Activated CD4-positive, CD25-positive, alpha-beta regulatory T cell treated with anti-CD3 and anti-CD28 coated beads, Interleukin-2, amount 50 U/mL, for 24 hours (primary cell): Measurements from ENCODE around the gene GRM4.

Experiments used
- ATAC-seq, 2 donors: fragments of 150-1000 bp; cut with Tn5 transposase; one replicate each; pipeline ENCODE4 v1.10.0; 2021; ENCODE audit warnings: mild to moderate bottlenecking in 1 of 2, moderate library complexity in 1 of 2

GRM4 gene

DNA sequence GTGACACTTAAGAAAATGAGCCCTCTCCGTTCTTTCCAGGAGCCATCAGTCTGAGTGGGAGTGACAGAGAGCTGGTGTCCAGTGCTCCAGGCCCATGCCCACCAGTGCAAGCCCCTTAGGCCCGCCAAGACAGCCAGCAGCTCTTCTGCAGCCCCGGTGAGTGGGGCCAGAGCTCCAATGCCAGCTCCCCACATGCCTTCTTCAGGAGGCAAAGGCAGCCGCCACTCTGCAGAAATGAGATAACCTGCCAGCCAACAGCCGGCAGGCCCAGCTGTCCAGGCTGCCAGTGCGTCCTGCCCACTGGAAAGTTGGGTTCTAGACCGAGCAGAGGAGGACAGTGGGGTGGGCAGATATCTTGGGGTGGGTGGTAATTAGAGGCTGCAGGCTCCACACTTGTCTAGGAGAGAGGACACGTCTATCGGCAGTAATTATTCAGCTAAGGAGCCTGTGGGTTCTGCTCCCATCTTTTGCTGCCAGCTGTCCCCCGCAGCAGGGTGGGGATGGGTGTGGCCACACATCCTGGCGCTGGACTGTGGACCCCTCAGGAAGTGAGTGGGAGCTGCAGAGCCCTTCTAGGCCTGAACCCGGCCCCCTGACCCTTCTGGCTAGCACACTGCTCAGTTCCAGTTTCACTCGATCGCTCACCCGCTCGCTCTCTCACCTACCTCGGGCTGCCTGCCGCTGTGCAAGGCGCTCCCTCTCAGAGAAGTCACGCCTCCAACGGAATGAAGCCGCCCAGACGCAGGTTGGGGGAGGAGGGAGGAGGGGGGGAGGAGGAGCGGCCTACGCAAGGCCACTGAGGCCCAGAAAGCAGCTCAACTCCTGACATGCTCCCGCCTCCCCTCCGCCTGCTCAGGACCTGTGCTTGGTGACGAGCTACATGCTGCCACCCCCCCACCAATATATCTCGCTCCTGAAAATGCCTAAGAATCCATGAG is 3.6 kb downstream of the GRM4 start:
- ATAC-seq = no peak

- ATAC-seq = no peak
These were observed 5.8 kb downstream of the GRM4 start for GRCh38 chr6:34140075-34140474.

DNA sequence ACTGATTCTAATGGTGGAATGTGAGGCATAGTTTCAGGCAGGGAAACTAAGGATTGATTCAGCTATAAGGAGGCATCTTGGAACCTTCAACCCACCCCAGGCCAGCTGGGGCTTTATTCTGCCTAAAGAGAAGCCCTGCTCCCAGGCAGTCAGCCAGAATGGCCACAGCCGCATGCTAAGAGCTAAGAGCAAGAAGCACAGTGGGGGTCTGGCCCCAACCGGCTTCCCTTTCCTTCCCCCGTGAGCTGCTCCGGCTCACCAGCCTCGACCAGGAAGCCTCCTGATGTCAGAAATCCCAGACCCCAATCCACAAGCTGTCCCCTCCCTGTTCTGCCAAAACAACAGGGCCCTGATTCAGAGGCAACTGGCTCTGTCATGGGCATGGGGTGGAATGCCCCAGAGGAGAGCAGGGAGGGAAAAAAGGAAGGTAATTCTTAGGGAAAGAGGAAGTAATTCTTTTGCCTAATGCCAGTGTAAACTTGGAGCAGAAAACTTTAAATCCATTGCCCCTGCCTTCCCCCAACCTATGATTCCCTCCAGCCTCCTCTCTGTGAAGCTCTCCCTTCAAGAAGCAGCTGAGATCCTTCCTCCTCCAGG is 6.9 kb downstream of the GRM4 start:
- no peak for ATAC-seq

DNA sequence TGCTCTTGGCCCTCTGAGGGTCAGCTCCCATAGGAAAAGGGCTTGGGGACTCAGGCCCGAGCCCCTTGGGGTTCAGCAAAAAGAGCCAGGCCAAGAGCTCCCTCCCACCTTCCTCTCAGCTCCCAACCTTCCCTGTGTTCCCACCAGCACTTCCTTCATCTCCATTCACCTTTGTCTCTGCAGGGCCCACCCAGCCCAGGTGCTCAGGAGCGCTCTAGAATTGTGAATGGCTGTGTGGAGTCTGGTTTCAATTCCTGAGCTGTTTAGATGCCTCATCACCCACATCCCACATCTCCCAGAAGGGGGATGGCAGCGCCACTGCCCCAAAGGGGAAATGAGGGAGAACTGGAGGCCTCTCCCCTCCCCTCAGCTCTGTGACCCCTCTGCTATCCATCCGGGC is 7.7 kb downstream of the GRM4 start:
- ATAC-seq = no peak

DNA sequence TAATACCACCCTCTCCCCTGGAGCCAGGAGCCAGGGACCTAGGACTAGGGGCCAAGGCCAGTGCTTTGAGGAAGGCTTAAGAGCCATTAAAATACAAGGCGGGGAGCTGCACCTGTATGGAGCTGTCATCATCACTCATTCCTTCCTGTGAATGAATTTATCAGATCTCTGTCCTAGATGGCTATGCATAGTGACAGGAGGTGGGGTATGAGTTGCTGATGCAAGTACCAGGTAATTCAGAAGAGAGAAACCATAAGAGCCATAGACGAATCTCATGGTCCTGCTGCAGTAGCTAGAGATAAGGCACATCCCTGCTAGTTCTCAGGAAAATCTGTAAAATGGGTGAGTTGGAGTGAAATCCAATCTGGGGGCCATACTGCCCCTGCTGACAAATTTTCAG is 10.3 kb downstream of the GRM4 start:
- no peak for ATAC-seq

DNA sequence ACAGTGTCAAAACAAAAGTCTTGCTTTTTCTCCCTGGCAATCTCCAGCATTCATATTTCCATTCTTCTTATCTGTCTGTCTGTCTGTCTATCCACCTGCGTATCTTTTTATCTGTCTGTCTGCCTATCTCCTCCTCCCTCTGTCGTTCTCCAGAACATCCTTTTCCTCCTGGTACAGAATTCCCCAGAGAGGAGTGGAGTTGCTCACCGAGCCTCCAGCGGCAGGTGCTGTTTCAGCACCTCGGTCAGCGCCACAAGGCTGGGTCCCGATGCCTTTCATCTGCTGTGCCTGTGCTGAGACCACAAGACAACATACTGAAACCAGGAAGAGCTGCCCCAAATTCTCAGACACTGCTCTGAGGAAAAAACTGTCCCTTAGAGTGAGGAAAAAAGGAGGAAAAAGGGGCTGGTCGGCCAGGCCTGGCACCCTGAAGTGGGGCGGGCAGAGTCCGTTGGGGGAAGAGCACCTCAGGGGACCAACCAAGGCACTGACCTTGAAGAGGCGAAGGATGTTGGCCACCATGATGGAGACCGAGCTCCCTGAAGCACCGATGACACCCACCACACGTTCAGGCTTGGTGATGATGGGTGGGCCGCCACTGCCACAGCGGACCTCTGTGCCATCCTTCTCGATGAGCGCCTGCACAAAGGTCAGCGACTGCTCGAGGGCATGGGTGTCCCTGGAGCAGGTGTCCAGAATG is 13.3 kb downstream of the GRM4 start:
- no peak for ATAC-seq

- ATAC-seq = no peak
These were observed 14.3 kb downstream of the GRM4 start for GRCh38 chr6:34131326-34132290.

DNA sequence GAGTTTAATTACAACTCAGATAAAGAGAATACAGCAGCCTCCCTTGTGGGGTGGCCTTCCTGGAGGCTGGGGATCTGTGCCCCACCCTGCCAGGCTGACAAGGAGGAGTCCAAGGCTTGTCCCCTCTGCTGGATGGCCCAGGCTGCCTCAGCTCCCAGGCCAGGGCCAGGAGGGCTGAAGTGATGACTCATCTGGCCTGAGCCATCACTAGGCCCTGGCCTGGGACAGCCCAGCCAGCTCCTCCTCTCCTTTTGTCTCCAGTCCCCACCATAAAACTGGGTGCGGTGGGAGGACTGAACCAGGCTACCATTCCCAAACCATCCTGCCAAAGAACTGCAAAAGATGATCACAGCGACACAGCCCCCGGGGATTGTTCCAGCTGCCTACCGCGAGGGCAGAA is 15.0 kb downstream of the GRM4 start:
- no peak for ATAC-seq

GRCh38 chr6:34129753-34130152 is 16.1 kb downstream of the GRM4 start:
- no peak for ATAC-seq

DNA sequence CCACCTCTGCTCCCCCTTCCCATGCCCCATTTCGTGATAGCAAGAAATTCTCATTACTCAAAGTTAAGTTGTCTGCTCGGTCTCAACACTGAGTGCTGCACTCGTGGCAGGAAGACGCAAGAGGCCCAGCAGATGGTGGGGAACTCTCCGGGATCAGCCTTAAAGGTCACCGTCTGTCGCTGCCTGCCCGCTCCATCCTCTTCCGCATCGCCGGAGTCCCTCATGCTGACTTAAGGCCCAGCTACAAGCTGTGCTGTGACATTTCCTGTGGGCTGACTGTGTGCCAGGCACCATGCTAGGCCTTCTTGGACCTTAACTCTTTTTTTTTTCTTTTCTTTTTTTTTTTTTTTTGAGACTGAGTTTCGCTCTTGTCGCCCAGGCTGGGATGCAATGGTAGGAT is 17.8 kb downstream of the GRM4 start:
- ATAC-seq = no peak

- ATAC-seq = no peak
These were observed 19.5 kb downstream of the GRM4 start for GRCh38 chr6:34126419-34126818.

DNA sequence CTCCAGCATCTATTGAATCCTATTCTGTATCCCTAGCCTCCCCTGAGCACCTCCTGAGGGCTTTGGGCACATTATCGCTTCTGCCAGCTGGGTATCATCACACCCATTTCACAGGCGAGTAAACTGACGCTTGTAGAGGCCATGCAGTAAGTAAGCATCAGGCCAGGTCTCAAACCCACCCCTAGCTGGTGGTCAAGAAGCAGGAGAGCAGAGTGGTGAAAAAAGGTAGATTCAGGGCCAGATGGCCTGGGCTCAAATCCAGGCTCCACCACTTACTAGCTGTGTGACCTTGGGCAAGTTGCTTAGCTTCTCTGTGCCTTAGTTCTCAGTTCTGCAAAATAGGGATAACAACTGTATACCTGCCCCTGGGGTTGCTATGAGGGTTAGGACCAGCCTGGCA is 19.9 kb downstream of the GRM4 start:
- ATAC-seq = no peak

DNA sequence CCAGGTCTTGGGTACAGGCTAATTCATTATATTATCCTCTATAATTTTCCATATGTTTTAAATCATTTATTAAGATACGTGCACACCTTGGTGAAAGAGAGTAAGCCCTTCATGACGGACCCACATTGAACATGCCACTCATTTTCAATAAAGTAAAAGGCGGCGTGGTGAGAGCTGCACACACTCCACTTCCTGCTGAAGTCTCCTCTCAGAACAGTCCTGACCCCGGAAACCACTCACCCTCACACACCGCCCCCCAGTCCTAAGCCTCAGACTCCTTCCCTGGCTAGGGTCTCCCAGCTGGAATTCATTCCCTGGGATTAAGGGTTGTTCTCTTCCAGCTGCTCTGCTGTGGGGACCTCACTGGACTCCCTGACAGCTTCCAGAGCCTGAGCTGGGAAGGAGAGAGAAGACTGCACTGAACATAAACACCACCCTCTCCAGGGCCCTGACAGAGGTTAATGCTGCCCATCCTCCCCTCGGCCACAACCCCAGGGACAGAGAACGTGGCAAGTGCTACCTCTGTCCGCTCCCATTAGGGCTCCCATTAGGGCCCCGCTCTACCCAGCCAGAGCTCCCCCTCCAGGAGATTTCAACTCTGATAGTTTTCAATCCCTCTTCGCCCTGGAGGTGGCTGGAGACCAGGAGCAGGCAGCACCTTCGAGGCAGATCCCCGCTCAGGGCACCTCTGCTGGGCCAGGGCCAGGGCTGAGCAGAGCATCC is 24.8 kb downstream of the GRM4 start:
- no peak for ATAC-seq

- no peak for ATAC-seq
These were observed 30.0 kb downstream of the GRM4 start for GRCh38 chr6:34115915-34116314.

DNA sequence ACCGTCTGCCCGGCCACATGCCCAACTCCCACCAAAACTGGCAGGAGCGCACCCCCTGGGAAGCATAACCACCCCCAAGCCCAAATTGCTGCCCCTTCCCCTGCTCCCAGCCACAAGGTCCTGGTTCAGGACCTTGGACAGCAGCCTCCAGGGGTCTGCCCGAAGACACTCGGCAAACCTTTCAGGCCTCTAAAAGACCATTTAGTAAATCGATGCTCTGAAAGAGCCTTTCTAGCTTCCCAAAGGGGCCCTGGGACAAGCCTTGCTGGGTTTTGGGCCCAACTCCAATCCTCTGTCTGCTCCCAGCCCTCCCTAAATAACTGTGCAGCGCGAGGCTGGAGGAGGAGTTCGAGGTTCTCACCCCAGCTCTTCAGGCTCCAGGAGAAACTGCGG is 30.5 kb downstream of the GRM4 start:
- no peak for ATAC-seq

DNA sequence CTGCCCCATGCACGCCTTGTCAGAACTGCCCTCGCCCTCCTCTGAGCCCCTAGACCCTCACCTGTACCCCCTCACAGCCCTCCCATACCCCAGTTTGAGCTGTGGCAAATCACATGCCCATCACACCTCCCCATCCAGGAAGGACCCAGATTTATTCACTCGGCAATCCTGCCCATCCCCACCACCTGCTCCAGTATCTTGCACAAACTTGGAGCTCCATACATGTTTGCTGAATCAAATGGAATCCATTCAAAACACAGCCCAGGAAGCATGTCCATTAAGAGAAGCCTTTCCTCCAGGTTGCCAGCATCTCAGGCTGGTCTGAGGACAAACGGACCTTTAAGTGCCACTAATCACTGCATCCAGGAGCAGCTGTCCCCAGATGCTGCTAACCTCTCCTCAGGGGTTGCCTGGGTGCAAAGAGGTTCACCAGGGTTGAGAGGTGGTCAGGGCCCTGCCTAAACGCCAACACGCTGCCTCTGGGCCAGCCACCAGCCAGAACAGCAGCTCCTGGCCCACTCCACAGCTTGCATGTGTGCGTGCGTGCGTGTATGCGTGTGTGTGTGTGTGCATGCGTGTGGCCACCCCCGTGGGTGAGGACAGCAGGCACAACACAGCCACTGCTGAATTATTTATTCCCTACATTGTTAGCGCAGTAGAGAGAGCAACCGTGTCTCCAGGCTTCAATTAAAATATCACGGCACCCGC is 31.0 kb downstream of the GRM4 start:
- no peak for ATAC-seq

DNA sequence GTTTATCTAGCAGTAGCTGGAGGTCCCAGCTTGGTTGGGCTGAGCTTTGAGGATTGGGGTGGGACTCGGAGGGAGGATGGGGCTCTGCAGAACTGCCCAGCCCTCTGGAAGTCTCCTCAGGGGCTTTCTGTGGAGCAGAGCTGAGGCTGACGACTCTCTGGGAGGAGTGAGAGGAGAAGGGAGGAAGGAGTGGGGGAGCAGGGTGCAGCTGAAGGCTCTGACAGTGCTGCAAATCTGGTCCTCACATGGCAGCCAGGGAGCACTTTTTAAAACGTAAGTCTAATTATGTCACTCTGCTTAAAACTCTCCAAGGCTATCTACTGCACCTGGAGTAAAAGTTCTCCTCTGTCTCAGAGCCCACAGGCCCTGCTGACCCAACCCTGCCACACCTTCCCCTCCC is 32.4 kb downstream of the GRM4 start:
- ATAC-seq = no peak

- no peak for ATAC-seq
These were observed 33.8 kb downstream of the GRM4 start for GRCh38 chr6:34112126-34112525.

GRCh38 chr6:34110610-34111009 is 35.3 kb downstream of the GRM4 start:
- no peak for ATAC-seq

DNA sequence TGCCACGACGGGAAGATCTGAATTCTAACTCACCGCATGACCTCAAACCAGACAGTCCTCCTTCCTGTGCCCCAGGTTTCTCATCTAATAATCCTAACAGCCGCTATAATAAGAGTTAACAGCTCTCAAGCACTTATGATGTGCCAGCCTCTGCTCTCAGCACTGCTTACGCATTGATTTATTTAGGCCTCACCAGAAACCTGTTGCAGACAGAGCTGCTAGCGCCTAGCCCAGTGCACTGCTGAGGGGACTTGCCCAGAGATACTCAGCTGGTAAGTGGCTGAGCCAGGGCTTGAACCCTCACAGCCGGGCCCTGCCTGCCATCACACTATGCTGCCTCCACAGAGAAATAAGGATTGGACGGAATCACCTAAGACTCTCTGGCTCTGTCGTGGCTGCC is 37.7 kb downstream of the GRM4 start:
- no peak for ATAC-seq

GRCh38 chr6:34106900-34107299 is 39.0 kb downstream of the GRM4 start:
- no peak for ATAC-seq
